HG02763 (cell line): Measurements from ENCODE around the gene SLC2A1.
"Not testable (repeated sequence)": the region's sequence is repeated elsewhere in the genome, so short reads cannot be mapped to it uniquely, and the experiment has no call there.

Source experiments
- ATAC-seq: cut with Tn5 transposase; IDR thresholded peaks from one replicate; pipeline ENCODE4 v1.9.1; 2021; ENCODE audit warnings: mild to moderate bottlenecking, moderate library complexity; ENCODE audit not compliant: unreplicated experiment

Gene SLC2A1

GRCh38 chr1:42930178-42931107 is 28.2 kb downstream of the SLC2A1 start:
- no peak for ATAC-seq

GRCh38 chr1:42929434-42930177 is 29.1 kb downstream of the SLC2A1 start:
- ATAC-seq: no peak

DNA sequence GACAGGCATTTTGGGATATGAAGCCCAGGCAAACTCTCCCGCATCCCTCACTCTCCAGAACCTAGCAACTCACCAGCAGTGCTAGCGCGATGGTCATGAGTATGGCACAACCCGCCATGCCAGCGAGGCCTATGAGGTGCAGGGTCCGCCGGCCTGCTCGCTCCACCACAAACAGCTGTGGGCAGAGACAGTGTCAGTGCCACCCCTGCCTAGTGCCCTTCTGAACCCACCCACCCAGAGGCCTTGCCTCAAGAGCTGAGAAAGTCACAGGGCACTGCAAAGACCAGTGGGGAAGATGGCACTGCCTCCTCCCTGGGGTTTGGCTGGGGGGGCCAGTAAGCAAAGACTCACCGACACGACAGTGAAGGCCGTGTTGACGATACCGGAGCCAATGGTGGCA is 29.8 kb downstream of the SLC2A1 start:
- ATAC-seq: no peak

GRCh38 chr1:42927920-42928505 is 30.7 kb downstream of the SLC2A1 start:
- ATAC-seq: no peak

- ATAC-seq: no peak
Measured at GRCh38 chr1:42927274-42927841, 31.3 kb downstream of the SLC2A1 start.

DNA sequence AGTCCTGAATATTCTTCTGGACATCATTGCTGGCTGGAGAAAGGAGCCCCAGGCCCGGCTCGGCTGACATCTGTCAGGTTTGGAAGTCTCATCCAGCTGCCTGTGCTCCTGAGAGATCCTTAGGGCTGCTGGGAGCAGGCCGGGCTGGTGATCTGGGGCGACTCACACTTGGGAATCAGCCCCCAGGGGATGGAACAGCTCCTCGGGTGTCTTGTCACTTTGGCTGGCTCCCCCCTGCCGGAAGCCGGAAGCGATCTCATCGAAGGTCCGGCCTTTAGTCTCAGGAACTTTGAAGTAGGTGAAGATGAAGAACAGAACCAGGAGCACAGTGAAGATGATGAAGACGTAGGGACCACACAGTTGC is 31.8 kb downstream of the SLC2A1 start:
- no peak for ATAC-seq

DNA sequence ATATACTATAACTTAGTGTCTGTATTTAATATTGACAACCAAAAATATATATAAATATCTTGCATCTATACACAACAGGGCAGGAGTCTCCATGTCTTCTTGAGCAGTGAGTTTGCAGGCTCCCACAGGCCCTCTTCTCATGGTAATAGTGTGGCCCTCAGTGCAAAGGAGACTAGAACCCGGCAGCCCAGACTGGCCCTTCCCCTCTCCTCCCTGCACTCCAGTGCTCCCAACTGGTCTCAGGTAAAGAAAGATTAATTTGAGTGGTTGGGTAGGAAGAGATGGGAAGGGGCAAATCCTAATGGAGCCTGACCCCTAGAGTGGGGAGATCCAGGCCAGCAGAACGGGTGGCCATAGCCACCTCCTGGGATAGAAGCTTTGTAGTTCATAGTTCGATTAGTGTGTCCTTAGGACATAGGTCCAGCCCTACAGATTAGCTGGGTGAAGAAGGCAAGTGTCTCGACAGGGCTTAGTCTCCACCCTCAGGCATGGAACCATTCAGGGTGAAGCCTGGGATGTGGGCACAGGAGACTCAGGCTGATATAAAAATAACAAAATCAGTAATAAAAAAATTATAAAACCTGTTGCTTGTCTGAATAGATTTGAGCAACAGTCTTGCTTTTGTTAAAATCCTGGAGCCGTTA is 32.3 kb downstream of the SLC2A1 start:
- no peak for ATAC-seq

DNA sequence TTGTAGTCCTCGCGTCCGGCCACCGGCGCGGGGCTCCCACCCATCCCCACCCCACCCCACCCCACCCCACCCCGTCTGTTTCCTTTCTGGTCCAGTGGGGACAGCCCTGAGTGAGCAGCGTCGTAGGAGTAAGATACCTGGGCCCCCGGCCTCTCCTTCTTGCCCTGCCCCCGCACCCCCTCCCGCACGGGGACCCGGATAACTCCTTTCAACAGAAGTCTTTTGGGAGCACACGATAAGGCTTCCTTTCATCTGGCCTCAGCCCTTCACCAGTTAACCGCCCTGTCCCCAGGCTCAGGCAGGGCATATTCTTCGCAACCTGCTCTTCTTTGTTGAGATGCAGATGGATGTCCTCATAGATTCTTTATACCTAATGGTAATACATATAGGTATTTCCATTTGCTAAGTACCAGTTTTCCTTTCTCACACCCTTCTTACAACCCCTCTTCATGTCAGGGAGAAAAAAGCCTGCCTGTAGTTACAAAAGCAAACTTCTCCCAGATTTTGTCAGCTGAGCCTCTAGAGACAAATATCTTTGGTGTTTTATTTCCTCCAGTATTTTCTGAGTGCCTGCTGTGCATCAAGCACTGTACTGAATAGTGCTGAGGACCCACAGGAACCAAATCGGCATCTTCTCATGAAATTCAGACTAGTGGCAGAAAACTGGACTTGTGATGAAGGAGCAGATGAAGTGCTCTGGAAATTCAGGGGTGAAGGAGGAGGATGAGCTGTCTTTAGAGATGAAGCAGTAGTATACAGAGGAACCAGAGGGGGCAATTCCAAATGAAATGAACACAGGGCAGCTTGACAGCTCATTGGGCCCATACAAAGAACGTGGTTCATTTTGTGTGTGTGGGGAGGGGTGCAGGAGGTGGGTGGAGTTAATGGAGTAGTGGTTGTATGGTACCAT is 33.6 kb downstream of the SLC2A1 start:
- no peak for ATAC-seq

GRCh38 chr1:42924082-42924850 is 34.4 kb downstream of the SLC2A1 start:
- ATAC-seq: peak; percentile 93

DNA sequence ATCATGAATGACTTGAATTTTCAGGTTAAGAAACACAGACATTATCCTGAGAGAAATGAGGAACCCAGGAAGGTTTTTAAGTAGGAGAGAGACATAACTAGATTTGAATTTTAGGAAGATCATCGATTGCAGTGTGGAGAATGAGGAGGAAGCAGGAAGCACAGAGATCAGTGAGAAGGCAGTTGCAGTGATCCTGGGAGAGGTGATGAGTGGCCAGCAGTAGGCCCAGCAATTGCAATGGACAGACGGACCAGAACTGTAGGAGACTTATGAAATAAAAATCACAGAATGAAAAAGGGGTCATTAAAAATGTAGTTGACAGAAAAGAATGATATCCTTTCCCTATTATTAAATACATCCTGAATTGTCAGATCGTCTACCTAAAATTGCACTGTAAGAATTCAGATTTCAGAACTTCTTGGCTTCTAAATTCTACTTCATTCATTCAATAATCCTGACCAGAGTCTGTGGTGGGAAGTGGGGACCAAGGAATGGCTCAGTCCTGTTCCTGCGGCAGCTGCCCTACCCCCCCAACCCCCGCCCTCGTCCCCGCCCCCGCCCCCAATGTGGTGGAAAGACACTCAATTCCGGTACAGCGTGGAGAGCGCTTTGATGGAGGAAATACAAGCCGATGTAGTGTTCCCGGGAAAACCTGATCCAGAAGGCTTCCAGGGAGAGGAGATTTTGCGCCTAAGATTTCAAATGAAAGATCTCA is 35.1 kb downstream of the SLC2A1 start:
- ATAC-seq: no peak

GRCh38 chr1:42922687-42923366 is 35.8 kb downstream of the SLC2A1 start:
- no peak for ATAC-seq

DNA sequence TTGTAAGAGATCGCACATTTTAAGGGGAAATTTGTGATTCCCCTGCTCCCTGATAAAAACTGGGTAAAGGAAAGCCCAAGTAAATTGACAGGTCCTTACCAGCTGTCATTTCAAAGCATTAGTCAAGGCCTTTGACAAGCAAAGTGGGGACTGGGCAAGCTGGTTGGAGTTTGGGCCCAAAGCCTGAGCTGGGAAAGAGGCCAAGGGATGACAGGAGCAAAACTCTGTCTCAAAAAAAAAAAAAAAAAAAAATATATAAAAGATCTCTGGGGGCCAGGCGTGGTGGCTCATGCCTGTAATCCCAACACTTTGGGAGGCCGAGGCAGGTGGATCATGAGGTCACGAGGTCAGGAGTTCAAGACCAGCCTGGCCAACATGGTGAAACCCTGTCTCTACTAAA is 36.9 kb downstream of the SLC2A1 start:
- no peak for ATAC-seq

GRCh38 chr1:42919651-42920050 is 39.0 kb downstream of the SLC2A1 start:
- not testable (repeated sequence) for ATAC-seq

GRCh38 chr1:42917241-42917495 is 41.5 kb downstream of the SLC2A1 start:
- no peak for ATAC-seq

DNA sequence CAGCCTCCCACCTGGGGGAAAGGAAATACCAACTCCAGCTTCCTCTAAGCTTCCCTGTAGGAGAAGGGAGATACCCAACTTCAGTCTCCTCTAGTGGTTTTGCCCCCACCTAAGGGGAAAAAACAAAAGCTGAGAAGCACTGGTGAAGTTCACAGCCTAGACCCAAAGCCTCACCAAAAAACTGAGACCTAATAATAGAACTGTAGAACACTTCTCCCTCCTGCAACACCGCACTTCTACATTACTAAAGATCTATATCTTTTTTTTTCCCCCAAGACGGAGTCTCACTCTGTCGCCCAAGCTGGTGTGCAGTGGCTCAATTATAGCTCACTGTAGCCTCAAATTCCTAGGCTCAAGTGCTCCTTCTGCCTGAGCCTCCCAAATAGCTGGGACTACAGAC is 43.2 kb downstream of the SLC2A1 start:
- ATAC-seq: no peak

GRCh38 chr1:42914092-42914627 is 44.5 kb downstream of the SLC2A1 start:
- no peak for ATAC-seq

- ATAC-seq: no peak
Measured at GRCh38 chr1:42913426-42914091, 45.1 kb downstream of the SLC2A1 start.
